Naive thymus-derived CD4-positive, alpha-beta T cell (primary cell): ENCODE data around the gene SHPK. TPM values are rescaled to one million over a fixed set of nuclear protein-coding genes. Genes with fewer than 3 reads are reported as not detected.

Source experiments
- ATAC-seq: fragments of 150-1000 bp; cut with Tn5 transposase; 2 replicates; pipeline ENCODE4 v1.10.0; 2021; ENCODE audit warnings: mild to moderate bottlenecking, moderate library complexity
- CTCF ChIA-PET: fragments of 350-600 bp; sonication (Branson Sonifier 250); formaldehyde crosslinking; loops from one replicate; lab custom pipeline; 2021; ENCODE audit warnings: antibody characterized with exemption; lab: Charles Lee
- POLR2A ChIA-PET: fragments of 350-600 bp; sonication (Branson Sonifier 250); formaldehyde crosslinking; loops from one replicate; lab custom pipeline; 2021; ENCODE audit warnings: antibody characterized with exemption, inconsistent platforms; lab: Charles Lee
- DNase-seq, 9 donors: peaks; one replicate each; pipeline versions ENCODE4 v3.0.0 to v3.0.0-alpha.2; 2020 to 2022; ENCODE audit warnings: mixed read lengths in 1 of 9
- H3K27ac ChIP-seq: one replicate; pipeline ENCODE4 v1.7.0; 2013; ENCODE audit warnings: mild to moderate bottlenecking, low read depth, low read length, moderate library complexity
- H3K27me3 ChIP-seq, 2 donors: one replicate each; pipeline ENCODE4 v1.7.0; 2013; ENCODE audit warnings: low read length in 2 of 2, mild to moderate bottlenecking in 2 of 2, moderate library complexity in 2 of 2; ENCODE audit not compliant: control insufficient read depth in 2 of 2, insufficient read depth in 2 of 2
- H3K36me3 ChIP-seq, 3 experiments: 1 replicate in 2 of 3; 2 replicates in 1 of 3; pipeline ENCODE4 v1.7.0; 2013; ENCODE audit warnings: low read length in 3 of 3, mild to moderate bottlenecking in 3 of 3, moderate library complexity in 1 of 3; ENCODE audit not compliant: insufficient read depth in 3 of 3, control insufficient read depth in 2 of 3
- H3K4me1 ChIP-seq, 2 donors: one replicate each; pipeline ENCODE4 v1.7.0; 2013; ENCODE audit warnings: low read length in 2 of 2, mild to moderate bottlenecking in 2 of 2, moderate library complexity in 1 of 2; ENCODE audit not compliant: control insufficient read depth in 2 of 2, insufficient read depth in 2 of 2
- H3K4me3 ChIP-seq: 2 replicates; pipeline ENCODE4 v1.7.0; 2013; ENCODE audit warnings: mild to moderate bottlenecking, low read length
- H3K9me3 ChIP-seq, 3 experiments: 1 replicate in 2 of 3; 2 replicates in 1 of 3; pipeline ENCODE4 v1.7.0; 2013; ENCODE audit warnings: low read length in 3 of 3; ENCODE audit not compliant: control insufficient read depth in 2 of 3
- H3K27ac Mint-ChIP-seq, 9 donors: one replicate each; pipeline ENCODE4 v1.8.0; 2020 to 2022; ENCODE audit warnings: mixed read lengths in 9 of 9, mild to moderate bottlenecking in 8 of 9, moderate library complexity in 5 of 9, inconsistent platforms in 2 of 9
- H3K27me3 Mint-ChIP-seq, 5 donors: one replicate each; pipeline ENCODE4 v1.8.0; 2021 to 2022; ENCODE audit warnings: mixed read lengths in 5 of 5, mild to moderate bottlenecking in 1 of 5
- H3K36me3 Mint-ChIP-seq, 5 donors: one replicate each; pipeline ENCODE4 v1.8.0; 2020 to 2022; ENCODE audit warnings: mixed read lengths in 5 of 5, mild to moderate bottlenecking in 3 of 5, inconsistent platforms in 1 of 5
- H3K4me1 Mint-ChIP-seq, 7 donors: one replicate each; pipeline ENCODE4 v1.8.0; 2020 to 2022; ENCODE audit warnings: mixed read lengths in 7 of 7, mild to moderate bottlenecking in 3 of 7, inconsistent platforms in 1 of 7
- H3K4me3 Mint-ChIP-seq, 10 donors: one replicate each; pipeline ENCODE4 v1.8.0; 2020 to 2022; ENCODE audit warnings: mild to moderate bottlenecking in 10 of 10, mixed read lengths in 10 of 10, moderate library complexity in 6 of 10, inconsistent platforms in 2 of 10
- H3K9me3 Mint-ChIP-seq, 11 donors: one replicate each; pipeline ENCODE4 v1.8.0; 2020 to 2022; ENCODE audit warnings: mixed read lengths in 11 of 11, mild to moderate bottlenecking in 4 of 11, inconsistent platforms in 1 of 11, moderate library complexity in 1 of 11
- intact Hi-C, 2 donors: fragments of 100-400 bp; cut with micrococcal nuclease; formaldehyde crosslinking; loops; one replicate each; pipeline ENCODE4 v1.15.1; 2023
- polyA plus RNA-seq, 2 donors: library from polyadenylated mRNA; unstranded; fragments of 300-500 nt; fragmentation: Illumina TruSeq; gene quantifications; one replicate each; pipeline ENCODE4 v1.2.3, GENCODE V29; 2021
- total RNA-seq, 6 experiments: library from RNA in 5 of 6; stranded (reverse) in 5 of 6; gene quantifications; 1 replicate in 5 of 6; 2 replicates in 1 of 6; pipeline ENCODE4 v1.2.3 and lab custom pipeline; 2021 to 2026

The SHPK gene
- total and polyA plus RNA-seq, 7 experiments from 2014 or later, result 5.5 to 11.2 (median 8.5) TPM

DNA sequence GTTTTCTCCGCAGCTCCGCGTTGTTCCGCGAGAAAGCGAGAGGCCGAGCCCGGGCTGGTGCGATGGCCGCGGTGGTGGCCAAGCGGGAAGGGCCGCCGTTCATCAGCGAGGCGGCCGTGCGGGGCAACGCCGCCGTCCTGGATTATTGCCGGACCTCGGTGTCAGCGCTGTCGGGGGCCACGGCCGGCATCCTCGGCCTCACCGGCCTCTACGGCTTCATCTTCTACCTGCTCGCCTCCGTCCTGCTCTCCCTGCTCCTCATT, 33.0 kb upstream of the SHPK start:
- H3K27me3 Mint-ChIP-seq, result peaks cover 0 to 2% (median 0%) of the 10 kb centered on the region in 5 donors
- intact Hi-C loops, result loop anchor here (2.0 to 5.0 kb wide), 4 partner anchors 53 to 958 kb away; partner anchors contain the start of genes CAMKK1 (in 1 of the 2), CLUH (in 1 of the 2) and HASPIN (in 1 of the 2)

DNA sequence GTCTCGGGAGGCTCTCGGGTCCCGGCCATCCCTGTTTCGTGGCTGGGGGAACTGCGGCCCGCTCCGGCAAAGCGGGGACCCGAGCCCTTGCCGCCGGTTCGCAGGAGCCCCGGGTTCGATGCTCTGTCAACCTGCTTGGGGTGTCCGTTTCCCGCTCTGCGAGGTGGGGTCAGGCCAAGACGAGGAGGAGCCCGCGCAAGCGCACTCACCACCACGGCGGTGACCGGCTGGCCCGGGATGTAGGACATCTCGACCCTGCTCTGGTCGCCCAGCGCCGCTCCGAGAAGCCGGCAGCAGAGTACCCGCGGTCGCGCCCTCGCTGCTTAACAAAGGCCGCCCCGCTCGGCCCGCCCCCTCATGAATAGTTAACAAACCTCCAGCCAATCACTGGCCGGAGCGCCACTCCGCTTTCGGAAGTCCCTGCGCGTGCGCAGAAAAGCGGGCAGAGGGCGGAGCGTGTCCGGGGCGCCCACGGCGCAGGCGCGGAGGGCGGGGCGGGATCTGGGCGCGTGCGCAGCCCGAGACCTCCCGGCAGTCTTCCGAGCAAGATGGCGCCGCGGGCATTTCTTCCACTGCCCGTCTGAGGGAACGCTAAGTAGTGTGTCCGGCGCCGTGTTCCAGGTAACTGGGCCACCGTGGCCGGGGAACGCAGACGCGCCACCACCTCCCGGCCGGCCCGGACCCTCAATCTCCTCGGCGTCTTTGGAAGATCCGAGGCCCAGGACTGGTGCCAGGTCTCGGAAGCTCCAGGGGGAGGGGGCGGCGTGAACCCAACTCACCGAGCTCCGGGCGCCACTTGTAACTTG, 32.4 kb upstream of the SHPK start, which contains the start of the genes EMC6 and TAX1BP3:
Gene EMC6 (plus strand): TSS at position 534 of the 806 bp plus-strand sequence. CDS start 335 bp downstream, outside the sequence.
Gene TAX1BP3 (minus strand): TSS at position 300 of the 806 bp plus-strand sequence. CDS start 52 bp downstream, at position 248.
- H3K4me1 ChIP-seq, result peaks cover 8 to 17% of the 10 kb centered on the region in 2 donors
- POLR2A ChIA-PET, result interaction anchor here (0.9 to 2.1 kb wide), 3 partner anchors 10 to 55 kb away, joined by 3 to 7 read pairs (median 6); partner anchors contain the start of genes CTNS, HASPIN and SHPK
- peak within 1 kb of the TSS; percentile 63 to 93 (median 85) for H3K27ac Mint-ChIP-seq

More for the DNA sequence above, 33.0 kb upstream of the SHPK start:
- Histone ChIP-seq H3K36me3 (peaks cover 0 to 7% (median 3%) of the 10 kb centered on the region in 3 experiments), H3K9me3 (no peaks in the 10 kb centered on the region), H3K4me3 (peak overlapping the region; percentile 91), H3K4me1 (peaks cover 8 to 17% of the 10 kb centered on the region in 2 donors), H3K27me3 (no peaks in the 10 kb centered on the region), H3K27ac (peak overlapping the region; percentile 76)
- Mint-ChIP-seq H3K4me1 (peaks cover 21 to 43% (median 30%) of the 10 kb centered on the region in 7 donors), H3K4me3 (peak overlapping the region; percentile 82 to 94 (median 91)), H3K27ac (peak overlapping the region; percentile 42 to 93 (median 85)), H3K9me3 (peaks cover 0 to 2% (median 0%) of the 10 kb centered on the region in 11 donors), H3K36me3 (peaks cover 0 to 6% (median 0%) of the 10 kb centered on the region in 5 donors)
- ChIA-PET POLR2A (interaction anchor here (0.9 to 2.1 kb wide), 3 partner anchors 10 to 54 kb away, joined by 3 to 7 read pairs (median 6); partner anchors contain the start of genes CTNS, HASPIN and SHPK), CTCF (interaction anchor here (0.6 kb wide), 1 partner anchor 69 kb away, joined by 4 read pairs; no protein-coding TSS in a partner anchor)
- DNase-seq (peak in 1 of 9 donors; percentile 12), ATAC-seq (no peak)

DNA sequence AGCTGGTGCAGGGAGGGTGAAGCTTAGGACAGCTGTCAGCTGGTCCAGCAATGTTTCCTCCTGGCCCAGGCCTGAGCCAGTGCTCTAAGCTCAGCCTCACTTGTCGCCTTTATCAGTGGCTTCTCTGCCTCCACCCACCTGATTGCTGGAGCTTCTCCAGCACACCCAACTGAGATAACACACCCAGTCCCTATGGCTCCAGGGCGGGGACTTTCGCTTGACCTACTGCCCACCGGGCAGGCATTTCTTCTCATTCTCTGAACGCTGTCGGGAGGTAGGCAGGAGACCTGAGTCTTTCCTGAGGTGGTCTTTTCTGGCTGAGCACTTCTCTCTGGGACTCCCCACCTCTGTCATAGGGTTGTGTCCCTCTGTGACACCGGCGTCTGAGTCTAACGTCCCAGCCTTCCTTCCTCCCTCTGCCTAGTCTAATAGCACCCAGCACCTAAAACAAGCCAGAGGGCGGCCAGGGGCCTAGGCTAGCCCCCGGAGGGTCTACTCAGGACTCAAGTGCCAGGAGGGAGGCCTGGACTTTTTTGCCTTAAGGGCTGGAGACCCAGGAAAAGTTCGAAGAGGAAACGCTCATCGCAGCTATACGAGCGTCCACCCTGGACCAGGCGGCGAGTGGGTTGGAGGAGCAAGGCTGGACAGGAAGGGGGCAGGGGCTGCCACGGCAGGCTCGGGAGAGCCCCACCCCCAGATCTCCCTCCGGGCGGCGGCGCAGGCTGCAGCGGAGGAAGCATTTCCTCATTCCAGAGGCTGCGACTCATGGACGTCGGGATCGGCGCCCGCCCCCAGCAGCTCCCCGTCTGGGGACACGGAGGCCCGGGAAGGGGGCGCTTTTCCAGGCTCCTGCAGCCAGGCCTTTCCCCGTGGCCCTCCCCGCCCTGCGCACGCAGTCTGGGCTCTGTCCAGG, 31.6 kb upstream of the SHPK start:
- Mint-ChIP-seq H3K4me3 (peak overlapping the region; percentile 66 to 94 (median 88)), H3K9me3 (peaks cover 0 to 2% (median 0%) of the 10 kb centered on the region in 11 donors), H3K27me3 (peaks cover 0 to 2% (median 0%) of the 10 kb centered on the region in 5 donors), H3K4me1 (peaks cover 20 to 43% (median 30%) of the 10 kb centered on the region in 7 donors), H3K27ac (peak overlapping the region in 4 of 9 donors; percentile 46 to 63 (median 56)), H3K36me3 (peaks cover 0 to 6% (median 0%) of the 10 kb centered on the region in 5 donors)
- Histone ChIP-seq H3K27ac (peak overlapping the region; percentile 76), H3K9me3 (no peaks in the 10 kb centered on the region), H3K36me3 (peaks cover 0 to 7% (median 3%) of the 10 kb centered on the region in 3 experiments), H3K4me1 (peaks cover 8 to 17% of the 10 kb centered on the region in 2 donors), H3K4me3 (peak overlapping the region; percentile 91), H3K27me3 (no peaks in the 10 kb centered on the region)
- DNase-seq, result no peak
- POLR2A ChIA-PET, result interaction anchor here (1.0 to 2.1 kb wide), 2 partner anchors 19 to 31 kb away, joined by 3 to 7 read pairs; partner anchors contain the start of genes CTNS and SHPK
- ATAC-seq, result peak; percentile 1
- CTCF ChIA-PET, result no interaction called here
- intact Hi-C loops, result loop anchor here (1.0 to 5.0 kb wide), 11 partner anchors 29 to 957 kb away; partner anchors contain the start of genes CLUH (in 2 of the 2), CTNS (in 2 of the 2), HASPIN (in 2 of the 2) and NCBP3 (in 2 of the 2)

More for the DNA sequence above, 32.4 kb upstream of the SHPK start, which contains the start of the genes EMC6 and TAX1BP3:
- Histone ChIP-seq H3K27ac (peak within 1 kb of the TSS; percentile 76), H3K9me3 (no peaks in the 10 kb centered on the region), H3K4me3 (peak within 1 kb of the TSS; percentile 91), H3K27me3 (no peaks in the 10 kb centered on the region), H3K36me3 (peaks cover 0 to 7% (median 3%) of the 10 kb centered on the region in 3 experiments)
- Mint-ChIP-seq H3K27me3 (peaks cover 0 to 2% (median 0%) of the 10 kb centered on the region in 5 donors), H3K4me1 (peaks cover 21 to 43% (median 30%) of the 10 kb centered on the region in 7 donors), H3K9me3 (peaks cover 0 to 2% (median 0%) of the 10 kb centered on the region in 11 donors), H3K4me3 (peak within 1 kb of the TSS; percentile 82 to 94 (median 91)), H3K36me3 (peaks cover 0 to 6% (median 0%) of the 10 kb centered on the region in 5 donors)
- CTCF ChIA-PET, result interaction anchor here (0.6 kb wide), 1 partner anchor 69 kb away, joined by 4 read pairs; no protein-coding TSS in a partner anchor
- ATAC-seq (peak; percentile 96), DNase-seq (peak; percentile 97 to 100 (median 100))
- intact Hi-C loops, result loop anchor here (1.0 to 5.0 kb wide), 11 partner anchors 28 to 958 kb away; partner anchors contain the start of genes CLUH (in 2 of the 2), CTNS (in 2 of the 2), HASPIN (in 2 of the 2) and NCBP3 (in 2 of the 2)

DNA sequence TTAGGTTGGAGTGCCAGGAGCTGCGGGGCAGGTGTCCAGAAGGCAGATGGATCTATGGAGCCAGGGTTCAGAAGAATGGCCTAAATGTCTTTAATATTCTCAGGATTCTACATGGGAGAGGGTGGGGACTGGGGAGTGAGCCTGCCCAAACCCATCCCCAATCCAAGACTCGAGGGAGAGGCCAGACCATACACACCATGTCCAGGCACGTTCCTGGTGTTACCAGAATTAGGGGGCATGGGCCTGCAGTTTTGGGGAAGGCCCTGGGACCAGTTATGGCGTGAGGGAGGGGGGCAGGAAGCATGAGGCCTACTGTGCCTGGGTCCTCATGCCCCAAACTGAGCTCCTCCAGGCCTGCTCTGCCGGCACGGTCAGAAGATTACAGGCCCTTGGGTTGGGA, 30.5 kb upstream of the SHPK start:
- H3K4me3 Mint-ChIP-seq, result peak overlapping the region in 8 of 10 donors; percentile 10 to 93 (median 44)
- H3K36me3 Mint-ChIP-seq, result peaks cover 0 to 3% (median 0%) of the 10 kb centered on the region in 5 donors
- no peak for DNase-seq
- no peak for ATAC-seq
- Histone ChIP-seq H3K27me3 (no peaks in the 10 kb centered on the region), H3K27ac (no peak overlapping the region), H3K9me3 (no peaks in the 10 kb centered on the region), H3K36me3 (peaks cover 0 to 4% (median 3%) of the 10 kb centered on the region in 3 experiments), H3K4me3 (no peak overlapping the region), H3K4me1 (peaks cover 8 to 17% of the 10 kb centered on the region in 2 donors)
- intact Hi-C loops, result loop anchor here (5.0 kb wide), 3 partner anchors 56 to 619 kb away; partner anchors contain the start of genes CAMKK1 (in 1 of the 2) and HASPIN (in 1 of the 2)
- ChIA-PET POLR2A (interaction anchor here (0.7 to 1.0 kb wide), 2 partner anchors 18 to 56 kb away, joined by 3 read pairs; no protein-coding TSS in a partner anchor), CTCF (no interaction called here)
- H3K4me1 Mint-ChIP-seq, result peaks cover 17 to 40% (median 25%) of the 10 kb centered on the region in 7 donors
- H3K9me3 Mint-ChIP-seq, result no peaks in the 10 kb centered on the region
- H3K27me3 Mint-ChIP-seq, result peaks cover 0 to 2% (median 0%) of the 10 kb centered on the region in 5 donors
- H3K27ac Mint-ChIP-seq, result peak overlapping the region in 1 of 9 donors; percentile 33

DNA sequence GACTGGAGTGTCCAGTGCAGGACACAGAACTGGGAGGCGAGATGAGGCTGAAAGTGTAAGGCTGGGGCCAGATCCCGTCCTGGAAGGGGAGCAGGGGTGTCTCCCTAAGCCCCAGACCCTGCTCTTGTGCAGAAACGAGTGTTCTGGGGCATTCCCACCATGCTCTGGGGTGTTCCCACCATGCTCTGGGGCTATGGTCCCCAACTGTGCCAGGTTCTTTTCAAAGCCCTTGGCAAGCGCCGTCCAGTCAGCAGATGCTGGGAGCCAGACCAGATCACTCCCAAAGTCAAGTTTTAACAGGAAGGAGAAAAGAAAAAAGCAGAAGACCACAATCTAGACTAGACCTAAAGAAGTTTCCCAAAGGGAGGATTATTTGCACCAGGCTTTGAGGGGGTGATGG, 29.8 kb upstream of the SHPK start:
- H3K9me3 Mint-ChIP-seq, result no peaks in the 10 kb centered on the region
- DNase-seq, result no peak
- H3K36me3 Mint-ChIP-seq, result peaks cover 0 to 3% (median 0%) of the 10 kb centered on the region in 5 donors
- Histone ChIP-seq H3K27ac (no peak overlapping the region), H3K4me1 (peaks cover 8 to 17% of the 10 kb centered on the region in 2 donors), H3K27me3 (no peaks in the 10 kb centered on the region), H3K9me3 (no peaks in the 10 kb centered on the region), H3K36me3 (peaks cover 0 to 4% (median 3%) of the 10 kb centered on the region in 3 experiments), H3K4me3 (no peak overlapping the region)
- no peak for ATAC-seq
- ChIA-PET POLR2A (no interaction called here), CTCF (no interaction called here)
- H3K4me3 Mint-ChIP-seq, result peak overlapping the region in 9 of 10 donors; percentile 21 to 93 (median 43)
- intact Hi-C loops, result loop anchor here (5.0 kb wide), 3 partner anchors 56 to 619 kb away; partner anchors contain the start of genes CAMKK1 (in 1 of the 2) and HASPIN (in 1 of the 2)
- peaks cover 16 to 38% (median 23%) of the 10 kb centered on the region in 7 donors for H3K4me1 Mint-ChIP-seq
- H3K27me3 Mint-ChIP-seq, result peaks cover 0 to 2% (median 0%) of the 10 kb centered on the region in 5 donors
- H3K27ac Mint-ChIP-seq, result peak overlapping the region in 2 of 9 donors; percentile 11 to 36
